OCI-LY1 (cell line): ENCODE data around the gene ASF1A.

Experiments
- H2AFZ ChIP-seq: fragments of 200-600 bp; sonication (generic), shearing (Covaris generic); 2 replicates; pipeline ENCODE4 v1.6.0; 2014; ENCODE audit warnings: antibody characterized with exemption, mild to moderate bottlenecking, low read length
- H3F3A ChIP-seq: fragments of 200-600 bp; sonication (generic), shearing (Covaris generic); 2 replicates; pipeline ENCODE4 v1.6.0; 2014; ENCODE audit warnings: mild to moderate bottlenecking, antibody characterized with exemption, low read length, moderate library complexity; ENCODE audit not compliant: insufficient read depth
- H3K27ac ChIP-seq: fragments of 200-600 bp; sonication (generic); 2 replicates; pipeline ENCODE4 v1.5.1; 2014; ENCODE audit warnings: low read length, mixed run types, mild to moderate bottlenecking, low read depth; ENCODE audit not compliant: poor library complexity, severe bottlenecking
- H3K27me3 ChIP-seq: fragments of 200-600 bp; sonication (generic); 2 replicates; pipeline ENCODE4 v1.6.0; 2014; ENCODE audit warnings: antibody characterized with exemption, mild to moderate bottlenecking, low read length, moderate library complexity; ENCODE audit not compliant: insufficient read depth
- H3K36me3 ChIP-seq: fragments of 200-600 bp; sonication (generic); 2 replicates; pipeline ENCODE4 v1.6.1; 2014; ENCODE audit warnings: mild to moderate bottlenecking, antibody characterized with exemption, low read length, moderate library complexity, mixed read lengths; ENCODE audit not compliant: insufficient read depth
- H3K4me1 ChIP-seq: fragments of 200-600 bp; sonication (generic); 2 replicates; pipeline ENCODE4 v1.5.1; 2014; ENCODE audit warnings: mild to moderate bottlenecking, low read length, moderate library complexity; ENCODE audit not compliant: insufficient read depth, severe bottlenecking
- H3K4me2 ChIP-seq: fragments of 200-600 bp; sonication (generic), shearing (Covaris generic); 2 replicates; pipeline ENCODE4 v1.6.1; 2014; ENCODE audit warnings: low read length
- H3K4me3 ChIP-seq: fragments of 200-600 bp; sonication (generic); 2 replicates; pipeline ENCODE4 v1.5.1; 2014; ENCODE audit warnings: low read length, low read depth, mild to moderate bottlenecking, mixed read lengths; ENCODE audit not compliant: poor library complexity, severe bottlenecking
- H3K79me2 ChIP-seq: fragments of 200-600 bp; shearing (Covaris generic); 2 replicates; pipeline ENCODE4 v1.6.1; 2016; ENCODE audit warnings: mixed run types, low read length, mixed read lengths; ENCODE audit not compliant: insufficient read depth
- H3K9ac ChIP-seq: fragments of 200-600 bp; sonication (generic), shearing (Covaris generic); 2 replicates; pipeline ENCODE4 v1.6.1; 2014; ENCODE audit warnings: mild to moderate bottlenecking, low read length, mixed read lengths
- H3K9me2 ChIP-seq: fragments of 200-600 bp; sonication (generic), shearing (Covaris generic); 2 replicates; pipeline ENCODE4 v1.6.1; 2014; ENCODE audit warnings: low read depth, mild to moderate bottlenecking, low read length, mixed read lengths
- H3K9me3 ChIP-seq: fragments of 200-600 bp; shearing (Covaris generic); 2 replicates; pipeline ENCODE4 v1.6.1; 2014; ENCODE audit warnings: low read length, mixed read lengths
- H4K20me1 ChIP-seq: fragments of 200-600 bp; sonication (generic), shearing (Covaris generic); 2 replicates; pipeline ENCODE4 v1.6.0; 2016; ENCODE audit warnings: mild to moderate bottlenecking, low read length; ENCODE audit not compliant: insufficient read depth
- CTCF ChIP-seq: fragments of 200-600 bp; sonication (generic), shearing (Covaris generic); IDR thresholded peaks from 2 replicates; pipeline ENCODE4 v1.5.1; 2017; ENCODE audit warnings: mild to moderate bottlenecking, antibody characterized with exemption, low read length, moderate library complexity, mixed read lengths
- EZH2 ChIP-seq: fragments of 200-600 bp; sonication (generic), shearing (Covaris generic); IDR thresholded peaks from 2 replicates; pipeline ENCODE4 v1.8.0; 2017; ENCODE audit warnings: borderline replicate concordance, mixed run types, mild to moderate bottlenecking, antibody characterized with exemption, low read length, moderate library complexity, mixed read lengths

The ASF1A gene

GRCh38 chr6:118931436-118931835 lies 37.5 kb downstream of the ASF1A start:
- Histone ChIP-seq H3K9ac (no peak overlapping the region), H3K36me3 (peaks cover 46% of the 10 kb centered on the region)

GRCh38 chr6:118932421-118932820 lies 38.5 kb downstream of the ASF1A start:
- no peaks in the 10 kb centered on the region for H3K9me2 ChIP-seq
- 0 out of 2 replicates have a peak overlapping the region, but pooled peaks have one; percentile 7 for H3K4me2 ChIP-seq
- no peak overlapping the region for H3K4me3 ChIP-seq
- no peak overlapping the region for H3K9ac ChIP-seq
- no peak for TF ChIP-seq CTCF
- no peak for TF ChIP-seq EZH2
- H3K4me1 ChIP-seq: peaks cover 22% of the 10 kb centered on the region
- 0 out of 2 replicates have a peak, but pooled peaks cover 8% of the 10 kb centered on the region for H3K79me2 ChIP-seq
- H3K27ac ChIP-seq: no peak overlapping the region
- H3K36me3 ChIP-seq: peaks cover 37% of the 10 kb centered on the region
- H3F3A ChIP-seq: no peaks in the 10 kb centered on the region
- H3K27me3 ChIP-seq: no peaks in the 10 kb centered on the region
- H4K20me1 ChIP-seq: no peaks in the 10 kb centered on the region
- H2AFZ ChIP-seq: no peak overlapping the region
- H3K9me3 ChIP-seq: no peaks in the 10 kb centered on the region

More at GRCh38 chr6:118931436-118931835, 37.5 kb downstream of the ASF1A start:
- Histone ChIP-seq H3K79me2 (0 out of 2 replicates have a peak, but pooled peaks cover 8% of the 10 kb centered on the region), H3K4me3 (no peak overlapping the region), H3K27me3 (no peaks in the 10 kb centered on the region), H3K9me3 (no peaks in the 10 kb centered on the region), H3K4me2 (no peak overlapping the region), H2AFZ (no peak overlapping the region), H4K20me1 (no peaks in the 10 kb centered on the region), H3K9me2 (no peaks in the 10 kb centered on the region), H3K27ac (no peak overlapping the region), H3F3A (no peaks in the 10 kb centered on the region), H3K4me1 (peaks cover 22% of the 10 kb centered on the region)
- TF ChIP-seq CTCF (no peak), EZH2 (no peak)

GRCh38 chr6:118933855-118934460 lies 40.0 kb downstream of the ASF1A start:
- H3K27me3 ChIP-seq: no peaks in the 10 kb centered on the region
- H2AFZ ChIP-seq: no peak overlapping the region
- H3K36me3 ChIP-seq: peaks cover 24% of the 10 kb centered on the region

More at GRCh38 chr6:118933855-118934460, 40.0 kb downstream of the ASF1A start:
- Histone ChIP-seq H3K79me2 (0 out of 2 replicates have a peak, but pooled peaks cover 8% of the 10 kb centered on the region), H3K9me2 (no peaks in the 10 kb centered on the region), H3K4me2 (peak overlapping the region; percentile 82), H4K20me1 (no peaks in the 10 kb centered on the region), H3K4me1 (peaks cover 22% of the 10 kb centered on the region), H3F3A (no peaks in the 10 kb centered on the region), H3K9me3 (no peaks in the 10 kb centered on the region), H3K4me3 (peak overlapping the region; percentile 81), H3K27ac (no peak overlapping the region), H3K9ac (peak overlapping the region; percentile 94)
- TF ChIP-seq CTCF (no peak), EZH2 (no peak)
